ENCODE results near the gene MAML3.

The MAML3 gene

DNA sequence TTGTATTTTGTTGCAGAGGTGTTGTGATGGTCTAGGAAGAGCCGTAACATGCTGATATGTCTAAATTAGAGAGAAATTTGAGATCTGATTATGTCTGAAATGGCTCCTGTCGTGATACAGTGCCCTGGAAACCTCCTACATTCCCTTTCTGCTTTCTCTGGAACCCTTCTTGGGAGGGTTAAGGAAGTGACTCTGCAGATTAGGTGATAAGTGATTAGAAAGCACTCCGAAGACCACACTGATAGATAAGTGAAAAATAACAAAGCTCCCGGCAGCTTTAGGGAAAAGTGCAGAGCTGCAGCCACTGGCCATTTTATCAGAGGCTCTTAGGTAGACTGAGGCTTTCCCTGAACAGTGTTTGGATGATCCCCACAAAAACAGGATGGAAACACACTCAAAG, 377.7 kb downstream of the MAML3 start:
- Histone ChIP-seq H3K9me3 (ENCODE audit: severe bottlenecking) (no peaks in the 10 kb centered on the region), H3K27ac (ENCODE audit: poor library complexity, severe bottlenecking) (no peak overlapping the region), H3K4me1 (ENCODE audit: insufficient read depth, poor library complexity, severe bottlenecking) (no peaks in the 10 kb centered on the region), H3K27me3 (ENCODE audit: insufficient read depth, poor library complexity, severe bottlenecking) (no peaks in the 10 kb centered on the region), H3K36me3 (ENCODE audit: low read depth) (no peaks in the 10 kb centered on the region), H3K4me3 (ENCODE audit: severe bottlenecking) (no peak overlapping the region)
- ATAC-seq (ENCODE audit: low read depth) = no peak
- no peak for DNase-seq (ENCODE audit: low spot score)
- TF ChIP-seq CTCF (IDR thresholded peaks at IDR 0.05; ENCODE audit: poor library complexity, severe bottlenecking) = no peak

DNA sequence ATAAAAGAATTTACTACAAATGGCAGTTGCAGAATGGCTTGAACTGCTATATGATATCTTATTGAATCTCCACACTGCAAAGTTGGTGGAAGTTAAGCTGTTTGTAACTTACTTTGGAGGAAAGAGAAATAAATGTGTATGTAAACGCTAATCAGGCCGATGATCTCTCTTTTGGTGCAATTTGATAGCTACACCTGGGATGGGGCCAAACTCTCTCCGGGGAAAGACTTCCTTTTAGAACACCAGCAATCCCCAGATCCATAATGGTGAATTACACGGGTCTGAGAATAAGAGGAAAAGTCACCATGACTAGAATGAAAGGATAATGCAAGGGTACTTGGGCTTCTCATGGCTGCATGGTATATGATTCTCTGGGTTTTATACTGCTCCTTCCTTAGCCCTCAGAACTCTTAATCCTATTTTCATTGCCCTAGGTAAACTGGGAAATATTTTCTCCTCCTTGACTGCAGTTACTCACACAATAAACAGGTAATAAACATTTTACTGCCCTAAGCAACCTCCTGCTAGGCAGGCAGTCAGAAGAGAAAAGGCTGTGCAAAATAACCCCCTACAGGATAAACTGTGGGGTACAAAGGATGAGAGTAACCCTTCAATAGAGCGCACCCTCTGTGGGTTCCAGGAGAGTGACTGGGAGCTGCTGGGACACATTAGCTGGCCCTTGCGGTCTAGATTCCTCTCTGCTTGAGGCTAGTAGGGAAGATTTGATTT, 379.1 kb downstream of the MAML3 start:
- Histone ChIP-seq H3K4me1 (ENCODE audit: insufficient read depth, poor library complexity, severe bottlenecking) (no peaks in the 10 kb centered on the region), H3K27ac (ENCODE audit: poor library complexity, severe bottlenecking) (no peak overlapping the region), H3K36me3 (ENCODE audit: low read depth) (no peaks in the 10 kb centered on the region), H3K9me3 (ENCODE audit: severe bottlenecking) (no peaks in the 10 kb centered on the region), H3K27me3 (ENCODE audit: insufficient read depth, poor library complexity, severe bottlenecking) (no peaks in the 10 kb centered on the region), H3K4me3 (ENCODE audit: severe bottlenecking) (no peak overlapping the region)
- ATAC-seq (ENCODE audit: low read depth) = no peak
- DNase-seq (ENCODE audit: low spot score) = no peak
- TF ChIP-seq CTCF (IDR thresholded peaks at IDR 0.05; ENCODE audit: poor library complexity, severe bottlenecking) = no peak

- no peak for TF ChIP-seq CTCF (IDR thresholded peaks at IDR 0.05; ENCODE audit: poor library complexity, severe bottlenecking)
- Histone ChIP-seq H3K4me3 (ENCODE audit: severe bottlenecking) (no peak overlapping the region), H3K27me3 (ENCODE audit: insufficient read depth, poor library complexity, severe bottlenecking) (no peaks in the 10 kb centered on the region), H3K4me1 (ENCODE audit: insufficient read depth, poor library complexity, severe bottlenecking) (no peaks in the 10 kb centered on the region), H3K9me3 (ENCODE audit: severe bottlenecking) (no peaks in the 10 kb centered on the region), H3K36me3 (ENCODE audit: low read depth) (no peaks in the 10 kb centered on the region), H3K27ac (ENCODE audit: poor library complexity, severe bottlenecking) (no peak overlapping the region)
- DNase-seq (ENCODE audit: low spot score) (no peak), ATAC-seq (ENCODE audit: low read depth) (no peak)
Measured at GRCh38 chr4:139773560-139774318, 380.2 kb downstream of the MAML3 start.

GRCh38 chr4:139770361-139770760, 383.6 kb downstream of the MAML3 start:
- DNase-seq (ENCODE audit: low spot score) (no peak), ATAC-seq (ENCODE audit: low read depth) (no peak)
- no peak for TF ChIP-seq CTCF (IDR thresholded peaks at IDR 0.05; ENCODE audit: poor library complexity, severe bottlenecking)

DNA sequence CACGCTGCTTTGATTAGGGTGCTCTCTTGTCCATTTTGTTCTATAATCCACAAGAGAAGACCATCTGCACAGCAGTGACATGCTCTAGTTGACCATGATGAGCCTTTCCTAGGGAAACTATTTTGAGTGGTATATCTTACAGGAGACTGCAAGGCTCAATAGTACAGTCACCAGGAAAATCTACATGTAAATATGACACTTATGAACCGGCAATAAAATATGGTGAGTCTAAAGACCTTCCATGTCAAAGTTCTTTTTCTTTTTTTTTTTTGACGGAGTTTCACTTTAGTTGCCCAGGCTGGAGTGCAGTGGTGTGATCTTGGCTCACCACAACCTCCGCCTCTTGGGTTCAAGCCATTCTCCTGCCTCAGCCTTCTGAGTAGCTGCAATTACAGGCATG, 384.6 kb downstream of the MAML3 start:
- no peak for TF ChIP-seq CTCF (IDR thresholded peaks at IDR 0.05; ENCODE audit: poor library complexity, severe bottlenecking)
- no peaks in the 10 kb centered on the region for H3K9me3 ChIP-seq (ENCODE audit: severe bottlenecking)
- H3K4me3 ChIP-seq (ENCODE audit: severe bottlenecking) = no peak overlapping the region
- H3K36me3 ChIP-seq (ENCODE audit: low read depth) = no peaks in the 10 kb centered on the region
- DNase-seq (ENCODE audit: low spot score) = no peak
- no peak for ATAC-seq (ENCODE audit: low read depth)
- no peaks in the 10 kb centered on the region for H3K4me1 ChIP-seq (ENCODE audit: insufficient read depth, poor library complexity, severe bottlenecking)
- no peaks in the 10 kb centered on the region for H3K27me3 ChIP-seq (ENCODE audit: insufficient read depth, poor library complexity, severe bottlenecking)
- no peak overlapping the region for H3K27ac ChIP-seq (ENCODE audit: poor library complexity, severe bottlenecking)

More at GRCh38 chr4:139770361-139770760, 383.6 kb downstream of the MAML3 start:
- H3K9me3 ChIP-seq (ENCODE audit: severe bottlenecking) = no peaks in the 10 kb centered on the region
- no peaks in the 10 kb centered on the region for H3K27me3 ChIP-seq (ENCODE audit: insufficient read depth, poor library complexity, severe bottlenecking)
- no peaks in the 10 kb centered on the region for H3K4me1 ChIP-seq (ENCODE audit: insufficient read depth, poor library complexity, severe bottlenecking)
- H3K36me3 ChIP-seq (ENCODE audit: low read depth) = no peaks in the 10 kb centered on the region
- H3K27ac ChIP-seq (ENCODE audit: poor library complexity, severe bottlenecking) = no peak overlapping the region
- H3K4me3 ChIP-seq (ENCODE audit: severe bottlenecking) = no peak overlapping the region

All from RWPE2 (cell line).